Measurements from ENCODE around the gene PANX2. TPM values are rescaled to one million over a fixed set of nuclear protein-coding genes. Genes with fewer than 3 reads are reported as not detected.

Gene PANX2
- total and polyA plus RNA-seq, 2 of the 13 experiments (the other 11 are each of a cell fraction or from before 2014, with no cell fraction given), result 0.15 to 1.1 TPM

DNA sequence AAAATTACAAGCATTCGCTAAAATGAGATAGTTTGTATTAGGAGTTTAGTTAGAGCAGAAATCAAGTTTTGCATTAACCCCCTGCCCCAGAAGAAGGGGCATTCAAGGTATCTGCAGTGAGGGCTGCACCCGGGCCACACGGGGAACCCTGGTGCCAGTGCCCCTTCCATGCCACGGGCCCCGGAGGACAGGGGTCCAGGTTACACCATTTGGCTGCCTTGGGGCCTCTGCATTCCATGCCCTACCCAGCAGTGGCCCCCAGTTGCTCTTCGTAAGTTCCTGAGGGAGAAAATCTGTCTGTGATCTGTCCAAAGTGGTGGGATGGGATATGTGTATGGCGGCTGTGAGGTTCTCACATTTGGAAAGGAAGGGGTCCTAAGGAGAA lies 16.8 kb upstream of the PANX2 start (continued):
- TF ChIP-seq, protein P1, sequence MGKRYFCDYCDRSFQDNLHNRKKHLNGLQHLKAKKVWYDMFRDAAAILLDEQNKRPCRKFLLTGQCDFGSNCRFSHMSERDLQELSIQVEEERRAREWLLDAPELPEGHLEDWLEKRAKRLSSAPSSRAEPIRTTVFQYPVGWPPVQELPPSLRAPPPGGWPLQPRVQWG (CRISPR knock-in tag; IDR thresholded peaks at IDR 0.05; ENCODE audit: borderline replicate concordance, low read depth), result no peak
- TF ChIP-seq TAF15 (IDR thresholded peaks at IDR 0.05; ENCODE audit: low read depth, low read length, poor library complexity, severe bottlenecking), result no peak
- TF ChIP-seq SOX5 (CRISPR knock-in tag; IDR thresholded peaks at IDR 0.05; ENCODE audit: borderline replicate concordance), result no peak
- no peak for TF ChIP-seq ZFY (CRISPR knock-in tag; IDR thresholded peaks at IDR 0.05)
- TF ChIP-seq, protein P2, sequence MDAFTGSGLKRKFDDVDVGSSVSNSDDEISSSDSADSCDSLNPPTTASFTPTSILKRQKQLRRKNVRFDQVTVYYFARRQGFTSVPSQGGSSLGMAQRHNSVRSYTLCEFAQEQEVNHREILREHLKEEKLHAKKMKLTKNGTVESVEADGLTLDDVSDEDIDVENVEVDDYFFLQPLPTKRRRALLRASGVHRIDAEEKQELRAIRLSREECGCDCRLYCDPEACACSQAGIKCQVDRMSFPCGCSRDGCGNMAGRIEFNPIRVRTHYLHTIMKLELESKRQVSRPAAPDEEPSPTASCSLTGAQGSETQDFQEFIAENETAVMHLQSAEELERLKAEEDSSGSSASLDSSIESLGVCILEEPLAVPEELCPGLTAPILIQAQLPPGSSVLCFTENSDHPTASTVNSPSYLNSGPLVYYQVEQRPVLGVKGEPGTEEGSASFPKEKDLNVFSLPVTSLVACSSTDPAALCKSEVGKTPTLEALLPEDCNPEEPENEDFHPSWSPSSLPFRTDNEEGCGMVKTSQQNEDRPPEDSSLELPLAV (CRISPR knock-in tag; conservative IDR thresholded peaks at IDR 0.05; ENCODE audit: low read depth), result no peak

DNA sequence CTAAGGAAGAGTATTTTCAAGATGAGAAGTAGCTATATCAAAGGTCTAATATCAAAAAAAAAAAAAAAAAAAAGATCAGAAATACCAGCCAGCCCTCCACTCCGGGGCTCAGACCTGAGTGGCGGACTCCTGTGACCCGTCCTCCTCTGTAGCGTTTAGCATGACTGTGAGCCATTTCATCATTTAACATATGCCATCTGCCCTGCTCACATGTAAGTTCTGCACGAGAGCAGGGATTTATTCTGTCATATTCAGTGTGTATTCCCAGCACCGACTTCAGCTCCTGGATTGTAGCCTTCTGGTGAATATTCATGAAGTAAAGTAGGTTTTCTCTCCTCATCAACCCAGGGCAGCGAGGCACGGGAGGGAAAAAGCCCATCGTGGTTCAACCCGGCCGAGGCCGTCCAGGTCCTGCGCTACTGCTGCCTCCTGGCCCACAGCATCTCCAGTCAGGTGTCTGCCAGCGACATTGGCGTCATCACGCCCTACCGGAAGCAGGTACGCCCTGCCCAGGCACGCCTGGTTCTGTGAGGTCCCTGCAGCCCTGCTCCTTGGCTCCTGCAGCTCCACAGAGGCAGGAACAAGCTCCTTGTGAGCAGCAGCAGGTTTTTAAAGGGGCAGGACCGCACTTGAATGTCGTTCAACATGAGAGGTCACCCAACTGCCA lies 12.7 kb upstream of the PANX2 start:
- Histone ChIP-seq H3K4me2 (ENCODE audit: low read depth, low read length) (no peak overlapping the region), H3K4me3 (replicated peaks in 1 of 3; ENCODE audit: insufficient read depth in 1 of 3, low read depth in 2 of 3, low read length in 3 of 3) (no peak overlapping the region), H3K9ac (ENCODE audit: insufficient read depth, low read depth, low read length) (no peak overlapping the region), H3K79me2 (ENCODE audit: insufficient read depth, low read length) (no peaks in the 10 kb centered on the region), H3K27ac (ENCODE audit: extremely low read length, insufficient read depth, low read length) (no peak overlapping the region), H4K20me1 (ENCODE audit: insufficient read depth, low read length) (no peaks in the 10 kb centered on the region), H3K27me3 (ENCODE audit: control insufficient read depth in 1 of 2, insufficient read depth in 2 of 2, low read length in 2 of 2) (peaks cover 1 to 45% of the 10 kb centered on the region in 2 experiments; a peak in 4 of 5 replicates), H3K4me1 (ENCODE audit: insufficient read depth, low read length) (no peaks in the 10 kb centered on the region), H2AFZ (ENCODE audit: low read length) (no peak overlapping the region), H3K9me3 (ENCODE audit: low read length) (no peaks in the 10 kb centered on the region), H3K36me3 (replicated peaks in 1 of 2; ENCODE audit: control insufficient read depth in 1 of 2, insufficient read depth in 2 of 2, low read length in 2 of 2) (no peaks in the 10 kb centered on the region)
- TF ChIP-seq, protein P3, sequence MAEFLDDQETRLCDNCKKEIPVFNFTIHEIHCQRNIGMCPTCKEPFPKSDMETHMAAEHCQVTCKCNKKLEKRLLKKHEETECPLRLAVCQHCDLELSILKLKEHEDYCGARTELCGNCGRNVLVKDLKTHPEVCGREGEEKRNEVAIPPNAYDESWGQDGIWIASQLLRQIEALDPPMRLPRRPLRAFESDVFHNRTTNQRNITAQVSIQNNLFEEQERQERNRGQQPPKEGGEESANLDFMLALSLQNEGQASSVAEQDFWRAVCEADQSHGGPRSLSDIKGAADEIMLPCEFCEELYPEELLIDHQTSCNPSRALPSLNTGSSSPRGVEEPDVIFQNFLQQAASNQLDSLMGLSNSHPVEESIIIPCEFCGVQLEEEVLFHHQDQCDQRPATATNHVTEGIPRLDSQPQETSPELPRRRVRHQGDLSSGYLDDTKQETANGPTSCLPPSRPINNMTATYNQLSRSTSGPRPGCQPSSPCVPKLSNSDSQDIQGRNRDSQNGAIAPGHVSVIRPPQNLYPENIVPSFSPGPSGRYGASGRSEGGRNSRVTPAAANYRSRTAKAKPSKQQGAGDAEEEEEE (CRISPR knock-in tag; IDR thresholded peaks at IDR 0.05; ENCODE audit: borderline replicate concordance), result no peak
- TF ChIP-seq, protein P4, sequence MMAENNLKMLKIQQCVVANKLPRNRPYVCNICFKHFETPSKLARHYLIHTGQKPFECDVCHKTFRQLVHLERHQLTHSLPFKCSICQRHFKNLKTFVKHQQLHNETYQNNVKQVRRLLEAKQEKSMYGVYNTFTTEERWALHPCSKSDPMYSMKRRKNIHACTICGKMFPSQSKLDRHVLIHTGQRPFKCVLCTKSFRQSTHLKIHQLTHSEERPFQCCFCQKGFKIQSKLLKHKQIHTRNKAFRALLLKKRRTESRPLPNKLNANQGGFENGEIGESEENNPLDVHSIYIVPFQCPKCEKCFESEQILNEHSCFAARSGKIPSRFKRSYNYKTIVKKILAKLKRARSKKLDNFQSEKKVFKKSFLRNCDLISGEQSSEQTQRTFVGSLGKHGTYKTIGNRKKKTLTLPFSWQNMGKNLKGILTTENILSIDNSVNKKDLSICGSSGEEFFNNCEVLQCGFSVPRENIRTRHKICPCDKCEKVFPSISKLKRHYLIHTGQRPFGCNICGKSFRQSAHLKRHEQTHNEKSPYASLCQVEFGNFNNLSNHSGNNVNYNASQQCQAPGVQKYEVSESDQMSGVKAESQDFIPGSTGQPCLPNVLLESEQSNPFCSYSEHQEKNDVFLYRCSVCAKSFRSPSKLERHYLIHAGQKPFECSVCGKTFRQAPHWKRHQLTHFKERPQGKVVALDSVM (CRISPR knock-in tag; IDR thresholded peaks at IDR 0.05), result no peak
- TF ChIP-seq, protein P5, sequence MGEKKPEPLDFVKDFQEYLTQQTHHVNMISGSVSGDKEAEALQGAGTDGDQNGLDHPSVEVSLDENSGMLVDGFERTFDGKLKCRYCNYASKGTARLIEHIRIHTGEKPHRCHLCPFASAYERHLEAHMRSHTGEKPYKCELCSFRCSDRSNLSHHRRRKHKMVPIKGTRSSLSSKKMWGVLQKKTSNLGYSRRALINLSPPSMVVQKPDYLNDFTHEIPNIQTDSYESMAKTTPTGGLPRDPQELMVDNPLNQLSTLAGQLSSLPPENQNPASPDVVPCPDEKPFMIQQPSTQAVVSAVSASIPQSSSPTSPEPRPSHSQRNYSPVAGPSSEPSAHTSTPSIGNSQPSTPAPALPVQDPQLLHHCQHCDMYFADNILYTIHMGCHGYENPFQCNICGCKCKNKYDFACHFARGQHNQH (CRISPR knock-in tag; IDR thresholded peaks at IDR 0.05), result no peak
- TF ChIP-seq ZNF296 (CRISPR knock-in tag; conservative IDR thresholded peaks at IDR 0.05) (no peak), PRMT3 (CRISPR knock-in tag; IDR thresholded peaks at IDR 0.05; ENCODE audit: borderline replicate concordance, low read depth) (no peak), STAG1 (CRISPR knock-in tag; IDR thresholded peaks at IDR 0.05) (no peak), ZNF672 (CRISPR knock-in tag; IDR thresholded peaks at IDR 0.05) (no peak), ZNF761 (CRISPR knock-in tag; conservative IDR thresholded peaks at IDR 0.05) (no peak), PLRG1 (conservative IDR thresholded peaks at IDR 0.05) (no peak)
- intact Hi-C loops (cut with micrococcal nuclease; ENCODE audit: unreplicated experiment) (no loop called here), in situ Hi-C loops (cut with HindIII; ENCODE audit: extremely low pct_ligation_motif_present, low pct_unique_long_range_greater_than_20kb) (no loop called here)
- POLR2A ChIA-PET, result no interaction called here
- CTCF ChIA-PET (ENCODE audit: low intra/inter-chr PET ratio, low total read pairs), result no interaction called here
- WGBS (ENCODE audit: low lambda C conversion rate), result 43% methylated on average over 16 of the region's 21 CpGs
- no peak for FAIRE-seq
- no peak for DNase-seq (ENCODE audit: low spot score)
- no TSS peak for BruUV-seq (replicated peaks)
- no peak for ATAC-seq

Data from HepG2 (cell line).